HepG2 (cell line): ENCODE results near the gene CHID1. TPM values are rescaled to one million over a fixed set of nuclear protein-coding genes. Genes with fewer than 3 reads are reported as not detected.
A peak's percentile ranks its signal among the peaks of the same experiment; 100 is the strongest.

Source experiments
- BRD4 ChIP-seq: sonication (generic); formaldehyde crosslinking; IDR thresholded peaks from 2 replicates; pipeline ENCODE4 v1.4.0; 2020; ENCODE audit warnings: missing genetic modification reagents
- FOSL1 ChIP-seq: sonication (generic); formaldehyde crosslinking; IDR thresholded peaks from 2 replicates; pipeline ENCODE4 v1.9.0; 2021; ENCODE audit warnings: missing genetic modification reagents, borderline replicate concordance
- FOXM1 ChIP-seq: sonication (generic); formaldehyde crosslinking; IDR thresholded peaks from 2 replicates; pipeline ENCODE4 v1.5.0; 2020; ENCODE audit warnings: missing genetic modification reagents
- HMG20A ChIP-seq: IDR thresholded peaks from 2 replicates; pipeline ENCODE4 v1.6.1; 2016; ENCODE audit warnings: borderline replicate concordance
- HOXA7 ChIP-seq: sonication (generic); formaldehyde crosslinking; IDR thresholded peaks from 2 replicates; pipeline ENCODE4 v1.8.1; 2022; ENCODE audit warnings: mild to moderate bottlenecking, missing genetic modification reagents, moderate library complexity
- NR2F6 ChIP-seq, 2 experiments: IDR thresholded peaks; 2 replicates each; pipeline ENCODE4 v1.6.1; 2016; ENCODE audit warnings: antibody characterized with exemption in 1 of 2, mild to moderate bottlenecking in 1 of 2
- POLR2AphosphoS5 ChIP-seq: IDR thresholded peaks from 2 replicates; pipeline ENCODE4 v1.6.1; 2012; ENCODE audit warnings: low read depth, low read length
- RFXANK ChIP-seq: IDR thresholded peaks from 2 replicates; pipeline ENCODE4 v1.6.1; 2016
- ZBTB42 ChIP-seq: sonication (generic); formaldehyde crosslinking; IDR thresholded peaks from 2 replicates; pipeline ENCODE4 v1.5.0; 2020; ENCODE audit warnings: mild to moderate bottlenecking, missing genetic modification reagents
- ZMYM2 ChIP-seq: sonication (generic); formaldehyde crosslinking; IDR thresholded peaks from 2 replicates; pipeline ENCODE4 v1.8.0; 2022; ENCODE audit warnings: mild to moderate bottlenecking, missing genetic modification reagents
- ZMYM4 ChIP-seq: sonication (generic); formaldehyde crosslinking; IDR thresholded peaks from 2 replicates; pipeline ENCODE4 v1.8.1; 2023; ENCODE audit warnings: mild to moderate bottlenecking, missing genetic modification reagents
- ZNF441 ChIP-seq: sonication (generic); formaldehyde crosslinking; IDR thresholded peaks from 2 replicates; pipeline ENCODE4 v1.7.0; 2021; ENCODE audit warnings: missing genetic modification reagents, borderline replicate concordance
- ZNF543 ChIP-seq: sonication (generic); formaldehyde crosslinking; IDR thresholded peaks from 2 replicates; pipeline ENCODE4 v1.4.0; 2020; ENCODE audit warnings: mild to moderate bottlenecking, missing genetic modification reagents
- ZNF737 ChIP-seq: sonication (generic); formaldehyde crosslinking; IDR thresholded peaks from 2 replicates; pipeline ENCODE4 v1.5.0; 2020; ENCODE audit warnings: missing genetic modification reagents, mild to moderate bottlenecking, borderline replicate concordance
- polyA plus RNA-seq, 8 experiments: library from polyadenylated mRNA; depleted of rRNA in 3 of 8; stranded (reverse) in 7 of 8; unstranded in 1 of 8; fragments of >200 nt; fragmentation: Illumina TruSeq in 4 of 8; extraction: Trizol in 4 of 8; gene quantifications; 2 replicates each; pipeline versions ENCODE4 v1.2.1 to v1.2.3, GENCODE V29; 2011 to 2016; ENCODE audit warnings: low read depth in 4 of 8, missing spikeins in 1 of 8, mixed read lengths in 1 of 8; ENCODE audit not compliant: insufficient read depth in 1 of 8
- total RNA-seq, 5 experiments: library from RNA; depleted of rRNA; stranded (reverse); fragments of >200 nt; fragmentation: Illumina TruSeq; extraction: Trizol; gene quantifications; 2 replicates each; pipeline ENCODE4 v1.2.3, GENCODE V29; 2016; ENCODE audit warnings: low read depth in 1 of 5
- TF ChIP-seq, protein P1 (sequence below): sonication (generic); formaldehyde crosslinking; conservative IDR thresholded peaks from 2 replicates; pipeline ENCODE4 v1.4.0; 2020; ENCODE audit warnings: missing genetic modification reagents
- TF ChIP-seq, protein P2 (sequence below): sonication (generic); formaldehyde crosslinking; IDR thresholded peaks from 2 replicates; pipeline ENCODE4 v1.4.0; 2020; ENCODE audit warnings: low read depth, missing genetic modification reagents
- TF ChIP-seq, protein P3 (sequence below): sonication (generic); formaldehyde crosslinking; IDR thresholded peaks from 2 replicates; pipeline ENCODE4 v1.4.0; 2020; ENCODE audit warnings: mild to moderate bottlenecking, low read depth, missing genetic modification reagents
- TF ChIP-seq, protein P4 (sequence below): sonication (generic); formaldehyde crosslinking; IDR thresholded peaks from 2 replicates; pipeline ENCODE4 v1.5.0; 2020; ENCODE audit warnings: mild to moderate bottlenecking, missing genetic modification reagents
- TF ChIP-seq, protein P5 (sequence below): IDR thresholded peaks from 2 replicates; pipeline ENCODE4 v1.6.1; 2016

The CHID1 gene
- total and polyA plus RNA-seq, 2 of the 13 experiments (the other 11 are each of a cell fraction or from before 2014, with no cell fraction given), result 65.1 to 93.6 TPM

DNA sequence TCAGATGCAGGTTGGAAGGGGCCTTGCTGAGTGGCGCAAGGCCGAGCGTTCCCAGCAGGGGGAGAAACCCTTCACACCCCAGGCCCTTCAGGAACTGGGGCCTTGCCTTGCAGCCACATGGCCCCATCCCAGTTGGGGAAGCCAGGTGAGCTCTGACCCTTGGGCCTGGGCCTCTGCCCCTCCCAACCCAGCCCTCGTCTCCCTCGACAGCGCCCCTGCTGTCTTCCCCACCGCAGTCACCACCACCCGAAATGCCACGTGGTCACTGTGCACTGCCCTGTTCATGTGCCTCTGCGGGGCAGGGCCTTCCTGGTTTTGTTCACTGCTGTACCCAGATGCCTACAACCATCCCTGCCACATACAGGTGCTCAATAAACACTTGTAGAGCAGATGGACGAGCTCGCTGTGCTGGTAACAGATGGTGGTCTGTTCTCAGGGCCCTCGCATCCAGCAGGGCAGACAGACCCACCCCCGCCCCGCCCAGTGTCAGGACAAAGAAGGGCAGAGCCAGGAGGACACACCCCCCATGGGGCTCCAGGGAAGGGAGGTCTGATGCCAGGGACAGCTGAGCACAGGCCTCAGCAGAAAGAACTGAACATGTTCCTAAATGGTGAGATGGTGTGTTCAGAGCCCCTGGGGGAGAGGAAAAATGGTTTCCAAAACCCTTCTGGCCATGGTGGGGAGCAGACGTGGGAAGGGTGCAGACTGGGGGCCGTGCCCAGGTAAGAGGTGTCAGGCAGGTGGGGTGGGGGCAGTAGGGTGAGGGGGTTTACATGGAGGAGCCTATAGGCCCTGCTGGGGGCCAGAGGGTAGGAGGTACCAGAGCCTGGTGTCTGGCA, 72.0 kb downstream of the CHID1 start (continued):
- TF ChIP-seq, protein P1, sequence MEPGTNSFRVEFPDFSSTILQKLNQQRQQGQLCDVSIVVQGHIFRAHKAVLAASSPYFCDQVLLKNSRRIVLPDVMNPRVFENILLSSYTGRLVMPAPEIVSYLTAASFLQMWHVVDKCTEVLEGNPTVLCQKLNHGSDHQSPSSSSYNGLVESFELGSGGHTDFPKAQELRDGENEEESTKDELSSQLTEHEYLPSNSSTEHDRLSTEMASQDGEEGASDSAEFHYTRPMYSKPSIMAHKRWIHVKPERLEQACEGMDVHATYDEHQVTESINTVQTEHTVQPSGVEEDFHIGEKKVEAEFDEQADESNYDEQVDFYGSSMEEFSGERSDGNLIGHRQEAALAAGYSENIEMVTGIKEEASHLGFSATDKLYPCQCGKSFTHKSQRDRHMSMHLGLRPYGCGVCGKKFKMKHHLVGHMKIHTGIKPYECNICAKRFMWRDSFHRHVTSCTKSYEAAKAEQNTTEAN (CRISPR knock-in tag), result no peak; the same call in 1 of the 2 replicates
- no peak for TF ChIP-seq HMG20A (CRISPR knock-in tag)
- TF ChIP-seq, protein P2, sequence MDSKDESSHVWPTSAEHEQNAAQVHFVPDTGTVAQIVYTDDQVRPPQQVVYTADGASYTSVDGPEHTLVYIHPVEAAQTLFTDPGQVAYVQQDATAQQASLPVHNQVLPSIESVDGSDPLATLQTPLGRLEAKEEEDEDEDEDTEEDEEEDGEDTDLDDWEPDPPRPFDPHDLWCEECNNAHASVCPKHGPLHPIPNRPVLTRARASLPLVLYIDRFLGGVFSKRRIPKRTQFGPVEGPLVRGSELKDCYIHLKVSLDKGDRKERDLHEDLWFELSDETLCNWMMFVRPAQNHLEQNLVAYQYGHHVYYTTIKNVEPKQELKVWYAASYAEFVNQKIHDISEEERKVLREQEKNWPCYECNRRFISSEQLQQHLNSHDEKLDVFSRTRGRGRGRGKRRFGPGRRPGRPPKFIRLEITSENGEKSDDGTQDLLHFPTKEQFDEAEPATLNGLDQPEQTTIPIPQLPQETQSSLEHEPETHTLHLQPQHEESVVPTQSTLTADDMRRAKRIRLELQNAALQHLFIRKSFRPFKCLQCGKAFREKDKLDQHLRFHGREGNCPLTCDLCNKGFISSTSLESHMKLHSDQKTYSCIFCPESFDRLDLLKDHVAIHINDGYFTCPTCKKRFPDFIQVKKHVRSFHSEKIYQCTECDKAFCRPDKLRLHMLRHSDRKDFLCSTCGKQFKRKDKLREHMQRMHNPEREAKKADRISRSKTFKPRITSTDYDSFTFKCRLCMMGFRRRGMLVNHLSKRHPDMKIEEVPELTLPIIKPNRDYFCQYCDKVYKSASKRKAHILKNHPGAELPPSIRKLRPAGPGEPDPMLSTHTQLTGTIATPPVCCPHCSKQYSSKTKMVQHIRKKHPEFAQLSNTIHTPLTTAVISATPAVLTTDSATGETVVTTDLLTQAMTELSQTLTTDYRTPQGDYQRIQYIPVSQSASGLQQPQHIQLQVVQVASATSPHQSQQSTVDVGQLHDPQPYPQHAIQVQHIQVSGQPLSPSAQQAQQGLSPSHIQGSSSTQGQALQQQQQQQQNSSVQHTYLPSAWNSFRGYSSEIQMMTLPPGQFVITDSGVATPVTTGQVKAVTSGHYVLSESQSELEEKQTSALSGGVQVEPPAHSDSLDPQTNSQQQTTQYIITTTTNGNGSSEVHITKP (CRISPR knock-in tag), result no peak; the same call in 1 of the 2 replicates
- TF ChIP-seq ZMYM2 (CRISPR knock-in tag), result no peak
- TF ChIP-seq FOSL1 (CRISPR knock-in tag), result no peak
- no peak for TF ChIP-seq RFXANK (CRISPR knock-in tag)
- no peak for TF ChIP-seq HOXA7 (CRISPR knock-in tag)
- no peak for TF ChIP-seq FOXM1 (CRISPR knock-in tag)
- TF ChIP-seq, protein P3, sequence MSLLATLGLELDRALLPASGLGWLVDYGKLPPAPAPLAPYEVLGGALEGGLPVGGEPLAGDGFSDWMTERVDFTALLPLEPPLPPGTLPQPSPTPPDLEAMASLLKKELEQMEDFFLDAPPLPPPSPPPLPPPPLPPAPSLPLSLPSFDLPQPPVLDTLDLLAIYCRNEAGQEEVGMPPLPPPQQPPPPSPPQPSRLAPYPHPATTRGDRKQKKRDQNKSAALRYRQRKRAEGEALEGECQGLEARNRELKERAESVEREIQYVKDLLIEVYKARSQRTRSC (CRISPR knock-in tag), result peak; percentile 79; the same call in 1 of the 2 replicates
- TF ChIP-seq, protein P4, sequence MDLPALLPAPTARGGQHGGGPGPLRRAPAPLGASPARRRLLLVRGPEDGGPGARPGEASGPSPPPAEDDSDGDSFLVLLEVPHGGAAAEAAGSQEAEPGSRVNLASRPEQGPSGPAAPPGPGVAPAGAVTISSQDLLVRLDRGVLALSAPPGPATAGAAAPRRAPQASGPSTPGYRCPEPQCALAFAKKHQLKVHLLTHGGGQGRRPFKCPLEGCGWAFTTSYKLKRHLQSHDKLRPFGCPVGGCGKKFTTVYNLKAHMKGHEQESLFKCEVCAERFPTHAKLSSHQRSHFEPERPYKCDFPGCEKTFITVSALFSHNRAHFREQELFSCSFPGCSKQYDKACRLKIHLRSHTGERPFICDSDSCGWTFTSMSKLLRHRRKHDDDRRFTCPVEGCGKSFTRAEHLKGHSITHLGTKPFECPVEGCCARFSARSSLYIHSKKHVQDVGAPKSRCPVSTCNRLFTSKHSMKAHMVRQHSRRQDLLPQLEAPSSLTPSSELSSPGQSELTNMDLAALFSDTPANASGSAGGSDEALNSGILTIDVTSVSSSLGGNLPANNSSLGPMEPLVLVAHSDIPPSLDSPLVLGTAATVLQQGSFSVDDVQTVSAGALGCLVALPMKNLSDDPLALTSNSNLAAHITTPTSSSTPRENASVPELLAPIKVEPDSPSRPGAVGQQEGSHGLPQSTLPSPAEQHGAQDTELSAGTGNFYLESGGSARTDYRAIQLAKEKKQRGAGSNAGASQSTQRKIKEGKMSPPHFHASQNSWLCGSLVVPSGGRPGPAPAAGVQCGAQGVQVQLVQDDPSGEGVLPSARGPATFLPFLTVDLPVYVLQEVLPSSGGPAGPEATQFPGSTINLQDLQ (CRISPR knock-in tag), result peak; percentile 81; the same call in 1 of the 2 replicates
- TF ChIP-seq ZNF441 (CRISPR knock-in tag), result no peak
- no peak for TF ChIP-seq ZNF737 (CRISPR knock-in tag)
- no peak; the same call in 1 of the 2 replicates for TF ChIP-seq NR2F6 (IDR thresholded peaks at IDR 0.05)
- peak; percentile 82 for TF ChIP-seq NR2F6 (CRISPR knock-in tag; IDR thresholded peaks at IDR 0.05)
- 0 out of 2 replicates have a peak, but pooled peaks have one; percentile 47 for TF ChIP-seq POLR2AphosphoS5
- TF ChIP-seq ZMYM4, result peak; percentile 52; the same call in 1 of the 2 replicates
- TF ChIP-seq, protein P5, sequence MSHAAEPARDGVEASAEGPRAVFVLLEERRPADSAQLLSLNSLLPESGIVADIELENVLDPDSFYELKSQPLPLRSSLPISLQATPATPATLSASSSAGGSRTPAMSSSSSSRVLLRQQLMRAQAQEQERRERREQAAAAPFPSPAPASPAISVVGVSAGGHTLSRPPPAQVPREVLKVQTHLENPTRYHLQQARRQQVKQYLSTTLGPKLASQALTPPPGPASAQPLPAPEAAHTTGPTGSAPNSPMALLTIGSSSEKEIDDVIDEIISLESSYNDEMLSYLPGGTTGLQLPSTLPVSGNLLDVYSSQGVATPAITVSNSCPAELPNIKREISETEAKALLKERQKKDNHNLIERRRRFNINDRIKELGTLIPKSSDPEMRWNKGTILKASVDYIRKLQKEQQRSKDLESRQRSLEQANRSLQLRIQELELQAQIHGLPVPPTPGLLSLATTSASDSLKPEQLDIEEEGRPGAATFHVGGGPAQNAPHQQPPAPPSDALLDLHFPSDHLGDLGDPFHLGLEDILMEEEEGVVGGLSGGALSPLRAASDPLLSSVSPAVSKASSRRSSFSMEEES, result peak; percentile 55; the same call in 1 of the 2 replicates
- no peak for TF ChIP-seq ZBTB42 (CRISPR knock-in tag)
- no peak for TF ChIP-seq BRD4 (CRISPR knock-in tag)
- TF ChIP-seq ZNF543 (CRISPR knock-in tag), result peak; percentile 91
